ENCODE measurements around the gene CTCFL.

Gene CTCFL

GRCh38 chr20:57559658-57560553 is 35.0 kb upstream of the CTCFL start:
- no peak for DNase-seq (ENCODE audit: low read depth in 2 of 2, low spot score in 1 of 2)

- no peak for DNase-seq (ENCODE audit: low read depth in 2 of 2, low spot score in 1 of 2)
These were observed 34.3 kb upstream of the CTCFL start for GRCh38 chr20:57559289-57559634.

- DNase-seq (ENCODE audit: low read depth in 2 of 2, low spot score in 1 of 2) = no peak
These were observed 33.8 kb upstream of the CTCFL start for GRCh38 chr20:57558614-57559288.

- DNase-seq (ENCODE audit: low read depth in 2 of 2, low spot score in 1 of 2) = no peak
These were observed 33.1 kb upstream of the CTCFL start for GRCh38 chr20:57557926-57558613.

- DNase-seq (ENCODE audit: low read depth in 2 of 2, low spot score in 1 of 2) = no peak
These were observed 32.0 kb upstream of the CTCFL start for GRCh38 chr20:57556980-57557274.

- DNase-seq (ENCODE audit: low read depth in 2 of 2, low spot score in 1 of 2) = no peak
These were observed 30.7 kb upstream of the CTCFL start for GRCh38 chr20:57555457-57556184.

GRCh38 chr20:57553376-57554018 is 28.6 kb upstream of the CTCFL start:
- DNase-seq (ENCODE audit: low read depth in 2 of 2, low spot score in 1 of 2) = no peak

- DNase-seq (ENCODE audit: low read depth in 2 of 2, low spot score in 1 of 2) = no peak
These were observed 27.5 kb upstream of the CTCFL start for GRCh38 chr20:57552471-57552870.

GRCh38 chr20:57548177-57549058 is 23.5 kb upstream of the CTCFL start:
- DNase-seq (ENCODE audit: low read depth in 2 of 2, low spot score in 1 of 2) = no peak

GRCh38 chr20:57546956-57547649 is 22.2 kb upstream of the CTCFL start:
- no peak for DNase-seq (ENCODE audit: low read depth in 2 of 2, low spot score in 1 of 2)

GRCh38 chr20:57545927-57546662 is 21.2 kb upstream of the CTCFL start:
- DNase-seq (ENCODE audit: low read depth in 2 of 2, low spot score in 1 of 2) = no peak

- no peak for DNase-seq (ENCODE audit: low read depth in 2 of 2, low spot score in 1 of 2)
These were observed 20.1 kb upstream of the CTCFL start for GRCh38 chr20:57544838-57545564.

GRCh38 chr20:57543754-57544153 is 18.8 kb upstream of the CTCFL start:
- DNase-seq (ENCODE audit: low read depth in 2 of 2, low spot score in 1 of 2) = no peak

GRCh38 chr20:57540890-57541580 is 16.1 kb upstream of the CTCFL start:
- no peak for DNase-seq (ENCODE audit: low read depth in 2 of 2, low spot score in 1 of 2)

- no peak for DNase-seq (ENCODE audit: low read depth in 2 of 2, low spot score in 1 of 2)
These were observed 14.9 kb upstream of the CTCFL start for GRCh38 chr20:57539889-57540288.

GRCh38 chr20:57537822-57538221 is 12.9 kb upstream of the CTCFL start:
- no peak for DNase-seq (ENCODE audit: low read depth in 2 of 2, low spot score in 1 of 2)
